Left forelimb (tissue), 1 donor: ENCODE results near the gene ARRDC4.
"Not testable (repeated sequence)": the region's sequence is repeated elsewhere in the genome, so short reads cannot be mapped to it uniquely, and the experiment has no call there.

ENCODE experiments used
- DNase-seq: peaks from one replicate; pipeline ENCODE4 v3.0.0-alpha.2; 2018; ENCODE audit warnings: low spot score

The ARRDC4 gene

DNA sequence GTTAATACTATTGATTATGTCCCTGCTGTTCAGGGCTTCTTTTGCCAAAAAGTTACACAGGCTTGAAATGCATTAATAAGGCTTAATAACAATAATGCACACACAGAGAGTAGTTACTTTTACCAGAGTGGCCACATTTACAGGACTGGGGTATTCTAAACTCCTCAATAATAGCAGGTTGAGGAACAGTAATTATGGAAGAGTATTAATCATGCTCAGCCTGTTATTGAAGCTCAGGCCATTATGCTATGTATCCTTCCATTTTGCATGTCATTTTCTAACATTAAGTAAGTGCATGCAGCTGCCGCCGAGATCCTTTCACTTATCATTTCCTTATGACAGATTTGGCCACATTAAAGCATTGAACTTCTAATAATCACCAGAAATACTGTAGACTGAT is 5.7 kb downstream of the ARRDC4 start:
- DNase-seq = no peak

DNA sequence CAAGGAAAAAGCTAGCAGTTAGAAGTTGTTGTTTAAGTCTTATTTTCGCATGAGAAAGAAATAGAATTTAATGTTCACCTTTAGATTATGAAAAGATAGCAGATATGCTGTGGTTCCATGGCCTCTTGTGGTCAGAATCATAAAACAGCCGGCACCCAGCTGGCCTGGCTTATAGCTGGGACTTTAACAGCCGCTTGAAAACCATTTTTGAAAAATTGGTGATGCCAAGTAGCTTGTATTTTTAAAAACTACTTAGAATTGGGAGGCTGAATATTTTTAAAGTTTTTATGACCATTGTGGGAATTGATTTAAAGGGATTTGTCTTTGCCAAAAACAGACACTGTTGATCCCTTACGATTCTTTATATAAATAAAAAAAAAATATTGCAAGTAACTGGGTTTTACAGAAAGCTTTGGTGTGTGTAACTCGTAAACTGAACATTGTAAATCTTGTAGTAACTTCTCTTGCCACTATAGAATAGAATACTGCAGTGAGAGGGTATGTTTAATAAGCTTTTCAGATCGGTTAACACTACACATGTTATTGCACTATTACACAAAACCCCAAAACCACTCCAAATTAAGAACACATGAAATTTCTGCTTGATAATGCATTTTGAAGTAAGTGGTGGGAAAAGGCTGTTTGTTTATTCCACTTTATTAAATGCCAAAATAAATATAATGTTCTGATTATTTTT is 6.6 kb downstream of the ARRDC4 start:
- DNase-seq = no peak

DNA sequence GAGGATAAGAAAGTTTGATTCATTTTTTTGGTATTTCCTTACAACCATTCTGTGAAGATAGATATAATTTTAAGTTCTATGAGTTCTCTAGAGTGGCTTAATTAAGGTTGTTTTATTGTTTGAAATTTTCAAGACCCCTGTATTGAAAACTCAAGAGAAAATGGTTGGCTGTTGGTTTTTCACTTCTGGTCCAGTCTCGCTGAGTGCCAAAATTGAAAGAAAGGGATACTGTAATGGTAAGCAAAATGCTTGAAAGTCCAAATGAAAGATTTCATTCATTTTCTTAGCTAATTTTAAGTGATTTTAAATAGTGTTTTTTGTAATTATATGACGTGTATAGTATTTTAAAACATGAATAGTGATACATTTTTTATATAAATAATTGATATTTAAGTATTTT is 7.4 kb downstream of the ARRDC4 start:
- no peak for DNase-seq

GRCh38 chr15:97968380-97968779 is 7.9 kb downstream of the ARRDC4 start:
- no peak for DNase-seq

GRCh38 chr15:97972366-97972765 is 11.9 kb downstream of the ARRDC4 start:
- DNase-seq = no peak

- DNase-seq = no peak
Measured at GRCh38 chr15:97976129-97976528, 15.6 kb downstream of the ARRDC4 start.

GRCh38 chr15:97976766-97977503 is 16.4 kb downstream of the ARRDC4 start:
- no peak for DNase-seq

GRCh38 chr15:97977734-97978133 is 17.2 kb downstream of the ARRDC4 start:
- DNase-seq = no peak

GRCh38 chr15:97978401-97979139 is 18.1 kb downstream of the ARRDC4 start:
- DNase-seq = no peak

DNA sequence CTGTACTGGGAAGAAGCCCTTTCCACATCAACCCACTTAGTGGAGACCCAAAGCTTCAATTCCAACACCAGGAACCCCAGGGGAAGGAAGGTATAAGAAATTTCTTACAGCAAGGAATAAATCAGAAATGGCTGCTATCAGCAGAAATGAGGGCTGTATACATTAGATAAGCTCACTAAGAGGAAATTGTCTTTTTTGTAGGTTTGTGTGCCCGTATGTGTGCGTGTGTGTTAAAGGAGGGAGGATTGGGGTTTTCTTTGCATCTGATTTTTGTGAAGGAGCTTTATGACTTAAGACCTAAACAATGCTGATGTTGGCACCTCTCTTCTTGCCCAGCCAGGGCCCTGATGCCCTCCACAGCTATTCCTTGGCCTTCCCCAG is 18.6 kb downstream of the ARRDC4 start:
- DNase-seq = no peak

DNA sequence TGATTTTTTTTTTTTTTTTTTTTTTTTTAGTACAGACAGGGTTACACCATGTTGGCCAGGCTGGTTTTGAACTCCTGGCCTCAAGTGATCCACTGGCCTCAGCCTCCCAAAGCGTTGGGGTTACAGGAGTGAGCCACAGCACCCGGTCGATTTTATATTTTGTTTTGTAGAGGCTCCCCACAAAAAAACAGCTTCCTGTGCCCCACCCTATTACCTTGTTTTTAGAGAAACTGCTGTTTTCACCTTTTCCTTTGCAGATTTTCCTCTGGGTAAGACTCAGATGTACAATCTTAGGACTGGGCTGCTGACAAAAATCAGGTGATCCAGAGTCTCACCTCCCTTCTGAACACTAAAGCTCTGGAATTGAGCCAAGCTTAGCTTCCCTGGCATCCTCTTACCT is 20.6 kb downstream of the ARRDC4 start:
- DNase-seq = no peak

DNA sequence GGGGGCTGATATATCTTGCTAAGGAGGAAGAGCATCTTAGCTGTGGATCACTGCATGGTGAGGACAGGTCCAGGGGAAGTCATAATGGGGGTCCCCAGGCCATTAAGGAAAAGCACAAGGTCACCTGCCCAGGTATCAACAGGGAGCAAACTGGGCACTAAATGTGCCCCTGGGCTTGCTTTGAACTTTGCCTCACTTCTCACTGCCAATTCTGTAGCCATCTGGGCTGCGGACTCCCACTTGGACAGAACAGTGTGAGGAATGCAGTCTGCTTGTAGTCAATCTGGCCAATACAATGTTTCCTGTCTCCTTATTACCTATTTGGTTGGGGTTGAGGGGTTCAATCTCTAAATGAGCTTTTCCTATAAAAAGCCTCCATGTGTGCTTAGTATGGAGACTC is 21.3 kb downstream of the ARRDC4 start:
- no peak for DNase-seq

GRCh38 chr15:97984157-97984556 is 23.7 kb downstream of the ARRDC4 start:
- DNase-seq = no peak

- DNase-seq = not testable (repeated sequence)
Measured at GRCh38 chr15:97985979-97986378, 25.5 kb downstream of the ARRDC4 start.

DNA sequence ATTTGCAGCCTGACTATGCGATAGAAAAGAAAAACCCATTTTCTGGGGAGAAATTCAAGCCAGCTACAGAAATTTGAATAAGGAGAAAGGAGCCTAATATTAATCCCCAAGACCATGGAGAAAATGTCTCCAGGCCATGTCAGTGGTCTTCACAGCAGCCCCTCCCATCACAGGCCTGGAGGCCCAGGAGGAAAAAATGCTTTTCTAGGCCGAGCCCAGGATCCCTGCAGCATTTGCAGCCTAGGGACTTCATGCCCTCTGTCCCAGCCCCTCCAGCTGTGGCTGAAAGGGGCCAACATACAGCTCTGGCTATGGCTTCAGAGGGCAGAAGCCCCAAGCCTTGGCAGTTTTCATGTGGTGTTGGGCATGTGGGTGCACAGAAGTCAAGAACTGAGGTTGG is 26.3 kb downstream of the ARRDC4 start:
- no peak for DNase-seq

- DNase-seq = no peak
Measured at GRCh38 chr15:97989299-97989698, 28.8 kb downstream of the ARRDC4 start.

- no peak for DNase-seq
Measured at GRCh38 chr15:97991972-97992541, 31.6 kb downstream of the ARRDC4 start.

GRCh38 chr15:97992823-97993222 is 32.3 kb downstream of the ARRDC4 start:
- DNase-seq = no peak

- no peak for DNase-seq
Measured at GRCh38 chr15:97993310-97993738, 32.8 kb downstream of the ARRDC4 start.

GRCh38 chr15:97994236-97994635 is 33.7 kb downstream of the ARRDC4 start:
- no peak for DNase-seq

- no peak for DNase-seq
Measured at GRCh38 chr15:97995192-97995591, 34.7 kb downstream of the ARRDC4 start.

DNA sequence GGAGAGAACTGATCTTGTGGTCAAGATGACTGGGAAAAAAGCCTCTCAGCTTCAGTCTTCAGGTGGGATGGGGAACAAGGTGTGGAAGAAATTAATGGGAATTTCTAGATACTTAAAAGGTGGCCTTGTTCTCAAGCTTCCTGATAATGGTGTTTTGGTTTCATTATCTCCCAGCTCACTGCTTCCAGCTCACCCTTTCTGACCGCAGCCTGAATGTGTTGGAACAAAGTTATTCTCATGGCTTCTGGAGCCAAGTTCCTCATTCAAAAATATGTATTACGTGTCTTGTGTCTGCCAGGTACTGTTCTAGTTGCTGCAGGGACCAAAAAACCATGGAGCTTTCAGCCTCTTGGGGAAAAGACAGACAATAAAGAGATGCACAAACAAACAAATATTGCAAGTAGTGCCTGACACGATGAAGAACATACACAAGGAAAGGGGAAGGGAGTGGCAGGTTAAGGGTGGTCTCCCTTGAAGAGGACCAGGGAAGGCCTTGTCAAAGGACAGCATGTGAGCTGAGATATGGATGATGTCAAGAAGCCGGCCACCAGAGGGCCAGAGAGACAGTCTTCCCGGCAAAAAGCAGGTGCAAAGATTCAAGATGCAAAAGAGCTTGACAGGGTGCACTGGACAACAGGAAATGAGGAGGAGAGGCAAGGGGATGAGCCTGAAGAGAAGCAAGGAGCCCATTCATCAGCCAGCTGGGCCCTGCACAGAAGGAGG is 35.5 kb downstream of the ARRDC4 start:
- DNase-seq = no peak
